Caco-2 (cell line): ENCODE results near the gene DOCK9. TPM values are rescaled to one million over a fixed set of nuclear protein-coding genes. Genes with fewer than 3 reads are reported as not detected.
A peak's percentile ranks its signal among the peaks of the same experiment; 100 is the strongest.

Source experiments
- BruUV-seq: library from RNA; stranded (reverse); fragments of 400-500 nt; replicated peaks from 2 replicates; lab custom pipeline; 2021; lab: Mats Ljungman, UMichigan
- CTCF ChIA-PET: fragments of 300-600 bp; sonication (Branson Sonifier 250); formaldehyde crosslinking; loops from one replicate; lab custom pipeline; 2022; ENCODE audit warnings: antibody characterized with exemption; lab: Charles Lee
- POLR2A ChIA-PET: fragments of 300-600 bp; sonication (Branson Sonifier 250); formaldehyde crosslinking; loops from one replicate; lab custom pipeline; 2022; ENCODE audit warnings: antibody characterized with exemption; lab: Charles Lee
- DNase-seq, 2 experiments: peaks; one replicate each; pipeline versions ENCODE4 v3.0.0 to v3.0.0-alpha.2; 2020 to 2022
- H3K27me3 ChIP-seq: replicated peaks from 2 replicates; pipeline ENCODE4 v1.6.0; 2011; ENCODE audit warnings: low read length; ENCODE audit not compliant: control insufficient read depth, insufficient read depth
- H3K36me3 ChIP-seq: 2 replicates; pipeline ENCODE4 v1.5.1; 2011; ENCODE audit warnings: low read length; ENCODE audit not compliant: control insufficient read depth, insufficient read depth
- H3K4me1 ChIP-seq: fragments of 250-450 bp; sonication (Bioruptor Pico); 2 replicates; pipeline ENCODE4 v1.5.1; 2020; ENCODE audit warnings: mild to moderate bottlenecking
- H3K4me3 ChIP-seq: 2 replicates; pipeline ENCODE4 v1.5.1; 2011; ENCODE audit warnings: low read depth, mild to moderate bottlenecking, control low read depth, low read length
- H3K9me3 ChIP-seq: fragments of 250-450 bp; sonication (Bioruptor Pico); 2 replicates; pipeline ENCODE4 v1.5.1; 2020; ENCODE audit warnings: mild to moderate bottlenecking, moderate library complexity
- H3K27ac Mint-ChIP-seq: one replicate; pipeline ENCODE4 v1.8.0; 2022; ENCODE audit warnings: mixed read lengths; ENCODE audit not compliant: unreplicated experiment
- H3K27me3 Mint-ChIP-seq: one replicate; pipeline ENCODE4 v1.8.0; 2022; ENCODE audit warnings: mixed read lengths; ENCODE audit not compliant: insufficient read depth, unreplicated experiment
- H3K36me3 Mint-ChIP-seq: one replicate; pipeline ENCODE4 v1.8.0; 2022; ENCODE audit warnings: mild to moderate bottlenecking, mixed read lengths; ENCODE audit not compliant: insufficient read depth, unreplicated experiment
- H3K4me1 Mint-ChIP-seq: one replicate; pipeline ENCODE4 v1.8.0; 2022; ENCODE audit warnings: low read depth, mixed read lengths; ENCODE audit not compliant: unreplicated experiment
- H3K4me3 Mint-ChIP-seq: one replicate; pipeline ENCODE4 v1.8.0; 2022; ENCODE audit warnings: mild to moderate bottlenecking, moderate library complexity, mixed read lengths; ENCODE audit not compliant: unreplicated experiment
- H3K9me3 Mint-ChIP-seq: one replicate; pipeline ENCODE4 v1.8.0; 2022; ENCODE audit warnings: mixed read lengths; ENCODE audit not compliant: unreplicated experiment
- intact Hi-C: fragments of 100-400 bp; cut with micrococcal nuclease; formaldehyde crosslinking; loops from one replicate; pipeline ENCODE4 v1.10.0; 2022; ENCODE audit not compliant: unreplicated experiment
- total RNA-seq: library from RNA; stranded (reverse); gene quantifications from 2 replicates; pipeline ENCODE4 v1.2.3, GENCODE V29; 2022
- TF ChIP-seq, protein P1 (sequence below), 2 experiments: fragments of 200-600 bp in 1 of 2; IDR thresholded peaks; 1 replicate in 1 of 2; 2 replicates in 1 of 2; pipeline versions ENCODE4 v1.5.1 to v1.8.0; 2011 to 2022; ENCODE audit warnings: antibody characterized with exemption in 1 of 2, control low read depth in 1 of 2, inconsistent platforms in 1 of 2, low read depth in 1 of 2, low read length in 1 of 2, mild to moderate bottlenecking in 1 of 2, moderate library complexity in 1 of 2; ENCODE audit not compliant: insufficient read depth in 1 of 2, severe bottlenecking in 1 of 2, unreplicated experiment in 1 of 2

Gene DOCK9
- total RNA-seq, 1 experiment from 2014 or later: 260 TPM

DNA sequence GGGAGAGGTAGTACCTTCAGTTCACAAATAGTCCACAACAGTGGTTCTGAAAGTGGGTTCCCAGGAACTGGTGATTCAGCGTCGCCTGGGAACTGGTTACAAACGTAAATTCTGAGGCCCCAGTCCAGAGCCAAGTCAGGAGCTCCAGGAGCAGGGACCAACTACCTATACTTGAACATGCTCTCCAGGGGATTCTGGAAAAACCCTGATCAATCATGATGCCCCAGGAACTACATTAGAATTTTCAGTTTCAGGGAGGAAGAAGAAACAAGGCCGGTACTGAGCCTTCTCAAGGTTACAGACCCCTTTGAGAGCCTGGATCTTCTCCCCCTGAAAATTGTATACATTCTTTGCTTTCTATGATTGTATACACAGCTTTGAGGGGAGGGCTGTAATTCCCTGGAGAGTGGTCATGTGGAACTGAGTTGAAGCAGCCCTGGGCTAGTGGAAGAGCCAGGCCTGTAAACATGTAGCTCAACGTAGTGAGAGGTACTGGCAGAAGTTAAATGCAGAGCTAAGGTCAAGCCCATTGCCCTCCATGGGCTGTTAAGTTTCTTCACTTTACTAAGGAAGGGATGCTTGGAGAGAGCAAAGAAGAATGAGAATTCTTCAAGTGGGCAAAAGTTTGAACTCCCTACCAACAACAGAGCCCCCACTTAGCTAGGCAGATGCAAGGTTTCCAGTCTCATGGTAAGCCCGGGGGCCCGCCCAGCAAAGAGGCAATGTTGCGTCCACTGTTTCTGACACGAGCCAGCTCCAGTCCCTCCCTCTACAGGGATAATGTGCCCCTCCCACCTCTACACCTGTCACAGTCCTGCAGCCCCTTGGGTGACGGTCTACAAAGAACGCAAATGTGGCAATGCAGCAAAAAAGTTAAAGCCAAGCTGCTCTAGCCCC lies 17.0 kb downstream of the DOCK9 start:
- ChIA-PET POLR2A (no interaction called here), CTCF (no interaction called here)
- no peak for DNase-seq
- no TSS peak for BruUV-seq
- H3K4me3 Mint-ChIP-seq: no peak overlapping the region
- Histone ChIP-seq H3K27me3 (no peaks in the 10 kb centered on the region), H3K36me3 (no peaks in the 10 kb centered on the region), H3K4me3 (no peak overlapping the region), H3K4me1 (peaks cover 42% of the 10 kb centered on the region), H3K9me3 (no peaks in the 10 kb centered on the region)
- TF ChIP-seq, protein P1, sequence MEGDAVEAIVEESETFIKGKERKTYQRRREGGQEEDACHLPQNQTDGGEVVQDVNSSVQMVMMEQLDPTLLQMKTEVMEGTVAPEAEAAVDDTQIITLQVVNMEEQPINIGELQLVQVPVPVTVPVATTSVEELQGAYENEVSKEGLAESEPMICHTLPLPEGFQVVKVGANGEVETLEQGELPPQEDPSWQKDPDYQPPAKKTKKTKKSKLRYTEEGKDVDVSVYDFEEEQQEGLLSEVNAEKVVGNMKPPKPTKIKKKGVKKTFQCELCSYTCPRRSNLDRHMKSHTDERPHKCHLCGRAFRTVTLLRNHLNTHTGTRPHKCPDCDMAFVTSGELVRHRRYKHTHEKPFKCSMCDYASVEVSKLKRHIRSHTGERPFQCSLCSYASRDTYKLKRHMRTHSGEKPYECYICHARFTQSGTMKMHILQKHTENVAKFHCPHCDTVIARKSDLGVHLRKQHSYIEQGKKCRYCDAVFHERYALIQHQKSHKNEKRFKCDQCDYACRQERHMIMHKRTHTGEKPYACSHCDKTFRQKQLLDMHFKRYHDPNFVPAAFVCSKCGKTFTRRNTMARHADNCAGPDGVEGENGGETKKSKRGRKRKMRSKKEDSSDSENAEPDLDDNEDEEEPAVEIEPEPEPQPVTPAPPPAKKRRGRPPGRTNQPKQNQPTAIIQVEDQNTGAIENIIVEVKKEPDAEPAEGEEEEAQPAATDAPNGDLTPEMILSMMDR (IDR thresholded peaks at IDR 0.05; ENCODE audit: insufficient read depth in 1 of 2, low read depth in 1 of 2, low read length in 1 of 2, severe bottlenecking in 1 of 2, unreplicated experiment in 1 of 2): no peak
- peaks cover 50% of the 10 kb centered on the region for H3K36me3 Mint-ChIP-seq
- no peaks in the 10 kb centered on the region for H3K9me3 Mint-ChIP-seq
- H3K27me3 Mint-ChIP-seq: no peaks in the 10 kb centered on the region
- peaks cover 30% of the 10 kb centered on the region for H3K4me1 Mint-ChIP-seq
- intact Hi-C loops: no loop called here
- peak overlapping the region; percentile 49 for H3K27ac Mint-ChIP-seq

DNA sequence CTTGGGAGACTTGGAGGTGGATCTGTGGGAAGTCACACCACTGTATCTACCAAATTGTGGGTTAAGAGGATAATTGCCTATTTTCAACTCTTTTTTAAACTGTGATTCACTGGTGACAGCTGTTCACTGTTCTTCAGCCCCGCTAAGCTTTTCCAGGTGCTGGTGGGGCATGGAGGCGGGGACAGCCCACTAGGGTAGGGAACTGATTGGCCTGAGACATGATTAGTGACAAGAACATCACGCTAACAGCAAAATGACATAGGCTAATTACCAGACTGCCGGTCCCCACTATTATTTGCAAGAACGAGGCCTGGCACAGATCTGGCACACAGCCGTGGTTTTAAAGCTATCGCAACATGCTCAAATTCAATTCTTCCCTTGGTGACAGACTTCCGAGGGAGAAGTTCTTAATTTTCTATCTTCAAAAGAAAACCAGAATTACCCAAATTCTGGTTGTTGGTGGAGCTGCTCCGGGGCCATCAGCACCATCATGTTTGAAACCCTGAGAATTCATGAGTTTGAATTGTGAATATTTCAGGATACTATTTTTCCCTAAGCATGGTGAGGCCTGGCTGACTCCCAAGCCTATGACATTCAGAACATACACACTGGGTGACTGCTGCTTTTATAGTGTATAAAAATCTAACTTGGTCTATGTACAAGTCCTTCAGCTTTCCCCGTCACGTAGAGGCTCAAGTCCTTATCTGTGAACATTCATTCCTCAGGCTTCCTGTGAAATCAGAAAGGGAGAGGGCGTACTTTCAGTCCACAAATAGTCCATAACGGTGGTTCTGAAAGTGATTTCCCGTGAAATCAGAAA lies 17.9 kb downstream of the DOCK9 start:
- CTCF ChIA-PET: no interaction called here
- peak overlapping the region; percentile 46 for H3K27ac Mint-ChIP-seq
- intact Hi-C loops: no loop called here

DNA sequence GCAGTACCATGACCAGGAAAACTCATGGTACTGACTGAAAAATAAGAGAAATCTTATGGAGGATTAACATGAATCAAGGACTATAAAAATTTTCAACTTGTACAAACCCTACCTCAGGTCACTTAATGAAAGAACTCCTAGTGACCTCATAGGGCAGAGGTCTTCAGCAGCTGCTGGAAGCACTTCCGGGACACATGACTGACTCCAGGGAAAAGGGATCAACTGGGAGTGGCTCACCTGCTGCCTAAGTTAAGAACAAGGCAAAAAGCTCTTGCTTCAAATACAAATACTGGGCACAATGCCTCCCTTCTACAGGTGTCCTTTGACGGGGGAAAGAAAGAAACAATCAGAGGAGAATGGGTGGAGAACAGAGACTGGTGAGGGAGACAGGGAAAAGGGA lies 18.6 kb downstream of the DOCK9 start:
- POLR2A ChIA-PET: no interaction called here
- Mint-ChIP-seq H3K4me1 (peaks cover 17% of the 10 kb centered on the region), H3K9me3 (no peaks in the 10 kb centered on the region), H3K27ac (peak overlapping the region; percentile 46), H3K27me3 (no peaks in the 10 kb centered on the region), H3K36me3 (peaks cover 52% of the 10 kb centered on the region), H3K4me3 (no peak overlapping the region)
- Histone ChIP-seq H3K4me3 (no peak overlapping the region), H3K27me3 (no peaks in the 10 kb centered on the region), H3K36me3 (no peaks in the 10 kb centered on the region), H3K9me3 (no peaks in the 10 kb centered on the region), H3K4me1 (peaks cover 48% of the 10 kb centered on the region)
- BruUV-seq: no TSS peak
- intact Hi-C loops: no loop called here
- TF ChIP-seq, protein P1 (IDR thresholded peaks at IDR 0.05; ENCODE audit: insufficient read depth in 1 of 2, low read depth in 1 of 2, low read length in 1 of 2, severe bottlenecking in 1 of 2, unreplicated experiment in 1 of 2): no peak
- CTCF ChIA-PET: no interaction called here
- no peak for DNase-seq

More for the DNA sequence above, 17.9 kb downstream of the DOCK9 start:
- Histone ChIP-seq H3K36me3 (no peaks in the 10 kb centered on the region), H3K27me3 (no peaks in the 10 kb centered on the region), H3K9me3 (no peaks in the 10 kb centered on the region), H3K4me1 (peaks cover 48% of the 10 kb centered on the region), H3K4me3 (no peak overlapping the region)
- POLR2A ChIA-PET: no interaction called here
- Mint-ChIP-seq H3K4me3 (no peak overlapping the region), H3K36me3 (peaks cover 50% of the 10 kb centered on the region), H3K9me3 (no peaks in the 10 kb centered on the region), H3K4me1 (peaks cover 21% of the 10 kb centered on the region), H3K27me3 (no peaks in the 10 kb centered on the region)
- BruUV-seq: no TSS peak
- TF ChIP-seq, protein P1 (IDR thresholded peaks at IDR 0.05; ENCODE audit: insufficient read depth in 1 of 2, low read depth in 1 of 2, low read length in 1 of 2, severe bottlenecking in 1 of 2, unreplicated experiment in 1 of 2): no peak
- no peak for DNase-seq
